ENCODE results near the gene MRPL41.

DNA sequence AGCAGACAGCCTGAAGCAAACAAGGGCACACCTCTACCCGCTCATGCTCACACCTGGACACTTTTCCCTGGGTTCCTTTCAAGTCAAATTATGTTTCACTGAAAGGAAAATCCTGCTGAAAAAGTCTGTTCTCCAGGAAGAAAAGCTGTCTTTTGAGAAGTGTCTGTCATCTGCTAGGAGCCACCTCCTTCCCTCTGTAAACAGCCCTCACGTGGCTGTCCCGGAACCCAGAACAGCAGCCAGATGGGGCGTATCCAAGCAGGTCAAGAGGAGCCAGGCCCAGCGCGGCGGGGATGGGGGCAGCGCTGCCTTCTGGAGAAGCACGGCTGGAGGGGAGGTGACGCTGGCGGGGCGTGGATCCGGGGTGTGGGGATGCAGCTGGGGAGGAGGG lies 1.5 kb upstream of the MRPL41 start, which contains the start of gene PNPLA7:
- TF ChIP-seq POLR2A (IDR thresholded peaks at IDR 0.05; ENCODE audit: low read length), result no peak
- TF ChIP-seq SMC3 (IDR thresholded peaks at IDR 0.05), result no peak
- TF ChIP-seq, protein P1, sequence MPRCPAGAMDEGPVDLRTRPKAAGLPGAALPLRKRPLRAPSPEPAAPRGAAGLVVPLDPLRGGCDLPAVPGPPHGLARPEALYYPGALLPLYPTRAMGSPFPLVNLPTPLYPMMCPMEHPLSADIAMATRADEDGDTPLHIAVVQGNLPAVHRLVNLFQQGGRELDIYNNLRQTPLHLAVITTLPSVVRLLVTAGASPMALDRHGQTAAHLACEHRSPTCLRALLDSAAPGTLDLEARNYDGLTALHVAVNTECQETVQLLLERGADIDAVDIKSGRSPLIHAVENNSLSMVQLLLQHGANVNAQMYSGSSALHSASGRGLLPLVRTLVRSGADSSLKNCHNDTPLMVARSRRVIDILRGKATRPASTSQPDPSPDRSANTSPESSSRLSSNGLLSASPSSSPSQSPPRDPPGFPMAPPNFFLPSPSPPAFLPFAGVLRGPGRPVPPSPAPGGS (IDR thresholded peaks at IDR 0.05), result no peak
- TF ChIP-seq, protein P2, sequence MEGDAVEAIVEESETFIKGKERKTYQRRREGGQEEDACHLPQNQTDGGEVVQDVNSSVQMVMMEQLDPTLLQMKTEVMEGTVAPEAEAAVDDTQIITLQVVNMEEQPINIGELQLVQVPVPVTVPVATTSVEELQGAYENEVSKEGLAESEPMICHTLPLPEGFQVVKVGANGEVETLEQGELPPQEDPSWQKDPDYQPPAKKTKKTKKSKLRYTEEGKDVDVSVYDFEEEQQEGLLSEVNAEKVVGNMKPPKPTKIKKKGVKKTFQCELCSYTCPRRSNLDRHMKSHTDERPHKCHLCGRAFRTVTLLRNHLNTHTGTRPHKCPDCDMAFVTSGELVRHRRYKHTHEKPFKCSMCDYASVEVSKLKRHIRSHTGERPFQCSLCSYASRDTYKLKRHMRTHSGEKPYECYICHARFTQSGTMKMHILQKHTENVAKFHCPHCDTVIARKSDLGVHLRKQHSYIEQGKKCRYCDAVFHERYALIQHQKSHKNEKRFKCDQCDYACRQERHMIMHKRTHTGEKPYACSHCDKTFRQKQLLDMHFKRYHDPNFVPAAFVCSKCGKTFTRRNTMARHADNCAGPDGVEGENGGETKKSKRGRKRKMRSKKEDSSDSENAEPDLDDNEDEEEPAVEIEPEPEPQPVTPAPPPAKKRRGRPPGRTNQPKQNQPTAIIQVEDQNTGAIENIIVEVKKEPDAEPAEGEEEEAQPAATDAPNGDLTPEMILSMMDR (IDR thresholded peaks at IDR 0.05), result no peak
- TF ChIP-seq REST (IDR thresholded peaks at IDR 0.05), result no peak
